K562 (cell line): ENCODE results near the gene NDUFAF8. TPM values are rescaled to one million over a fixed set of nuclear protein-coding genes. Genes with fewer than 3 reads are reported as not detected.

Source experiments
- ARID1B ChIP-seq: fragments of 450-650 bp; IDR thresholded peaks from 2 replicates; pipeline ENCODE4 v1.6.1; 2016; ENCODE audit warnings: antibody characterized with exemption, mild to moderate bottlenecking, inconsistent platforms
- ATF3 ChIP-seq, 2 experiments: fragments of 450-650 bp in 1 of 2; sonication (generic) in 1 of 2; formaldehyde crosslinking in 1 of 2; IDR thresholded peaks in 1 of 2; conservative IDR thresholded peaks in 1 of 2; 2 replicates each; pipeline versions ENCODE4 v1.6.1 to v1.8.1; 2016 to 2023; ENCODE audit warnings: mild to moderate bottlenecking in 2 of 2, moderate library complexity in 2 of 2, inconsistent platforms in 1 of 2, missing genetic modification reagents in 1 of 2
- CC2D1A ChIP-seq: fragments of 450-650 bp; IDR thresholded peaks from 2 replicates; pipeline ENCODE4 v1.6.1; 2017; ENCODE audit warnings: mild to moderate bottlenecking
- CCAR2 ChIP-seq: fragments of 200-400 bp; formaldehyde crosslinking; IDR thresholded peaks from 2 replicates; pipeline ENCODE4 v1.6.1; 2017; ENCODE audit warnings: mild to moderate bottlenecking, low read depth, low read length
- CTBP1 ChIP-seq: fragments of 450-650 bp; IDR thresholded peaks from 2 replicates; pipeline ENCODE4 v1.6.1; 2016; ENCODE audit warnings: borderline replicate concordance
- E2F1 ChIP-seq: sonication (generic); formaldehyde crosslinking; IDR thresholded peaks from 2 replicates; pipeline ENCODE4 v1.8.1; 2023; ENCODE audit warnings: mild to moderate bottlenecking, missing genetic modification reagents, moderate library complexity
- FOXK2 ChIP-seq, 2 experiments: fragments of 450-650 bp; IDR thresholded peaks in 1 of 2; conservative IDR thresholded peaks in 1 of 2; 2 replicates each; pipeline ENCODE4 v1.6.1; 2016; ENCODE audit warnings: low read depth in 2 of 2, mild to moderate bottlenecking in 1 of 2
- HDAC1 ChIP-seq, 2 experiments: fragments of 450-650 bp; IDR thresholded peaks; 2 replicates each; pipeline ENCODE4 v1.6.1; 2016 to 2017; ENCODE audit warnings: inconsistent platforms in 1 of 2, mild to moderate bottlenecking in 1 of 2, moderate library complexity in 1 of 2
- KDM1A ChIP-seq, 2 experiments: fragments of 450-650 bp; IDR thresholded peaks; 2 replicates each; pipeline ENCODE4 v1.6.1; 2016; ENCODE audit warnings: mild to moderate bottlenecking in 2 of 2
- MECOM ChIP-seq: fragments of 250-450 bp; sonication (Bioruptor Pico); IDR thresholded peaks from 2 replicates; pipeline ENCODE4 v1.8.0; 2022; ENCODE audit warnings: inconsistent platforms
- MEIS2 ChIP-seq: fragments of 450-650 bp; IDR thresholded peaks from 2 replicates; pipeline ENCODE4 v1.6.1; 2014; ENCODE audit warnings: mild to moderate bottlenecking; ENCODE audit not compliant: partially characterized antibody
- MYBL2 ChIP-seq, 2 experiments: fragments of 450-650 bp in 1 of 2; sonication (generic) in 1 of 2; formaldehyde crosslinking in 1 of 2; IDR thresholded peaks; 2 replicates each; pipeline versions ENCODE4 v1.6.1 to v1.8.1; 2017 to 2022; ENCODE audit warnings: borderline replicate concordance in 1 of 2, inconsistent platforms in 1 of 2, low read depth in 1 of 2, mild to moderate bottlenecking in 1 of 2, missing genetic modification reagents in 1 of 2, moderate library complexity in 1 of 2
- NKRF ChIP-seq: fragments of 450-650 bp; IDR thresholded peaks from 2 replicates; pipeline ENCODE4 v1.6.1; 2016; ENCODE audit warnings: borderline replicate concordance
- PHTF2 ChIP-seq: fragments of 250-450 bp; sonication (Bioruptor Pico); IDR thresholded peaks from 2 replicates; pipeline ENCODE4 v1.5.0; 2021; ENCODE audit warnings: mild to moderate bottlenecking
- POLR2A ChIP-seq: fragments of 450-650 bp; conservative IDR thresholded peaks from 2 replicates; pipeline ENCODE4 v1.6.1; 2016
- POLR2B ChIP-seq: fragments of 450-650 bp; IDR thresholded peaks from 2 replicates; pipeline ENCODE4 v1.6.1; 2018; ENCODE audit warnings: low read depth; ENCODE audit not compliant: partially characterized antibody
- PURB ChIP-seq: sonication (generic); formaldehyde crosslinking; IDR thresholded peaks from 2 replicates; pipeline ENCODE4 v1.9.0; 2021; ENCODE audit warnings: low read depth, mild to moderate bottlenecking, missing genetic modification reagents
- SMARCA5 ChIP-seq: fragments of 450-650 bp; IDR thresholded peaks from 2 replicates; pipeline ENCODE4 v1.6.1; 2016
- STAG1 ChIP-seq: sonication (generic); formaldehyde crosslinking; IDR thresholded peaks from 2 replicates; pipeline ENCODE4 v1.5.0; 2020; ENCODE audit warnings: missing genetic modification reagents, borderline replicate concordance
- SUPT5H ChIP-seq: fragments of 450-650 bp; IDR thresholded peaks from 2 replicates; pipeline ENCODE4 v1.6.1; 2016
- THRAP3 ChIP-seq: fragments of 450-650 bp; IDR thresholded peaks from 2 replicates; pipeline ENCODE4 v1.6.1; 2016; ENCODE audit warnings: mild to moderate bottlenecking, inconsistent platforms, borderline replicate concordance
- TRIM24 ChIP-seq, 2 experiments: fragments of 450-650 bp; IDR thresholded peaks; 2 replicates each; pipeline ENCODE4 v1.6.1; 2016
- U2AF1 ChIP-seq: fragments of 200-400 bp; formaldehyde crosslinking; optimal IDR thresholded peaks from 2 replicates; pipeline ENCODE3; 2017; ENCODE audit warnings: mild to moderate bottlenecking, low read depth, low read length, moderate library complexity
- ZNF584 ChIP-seq: fragments of 200-800 bp; sonication (Bioruptor generic); IDR thresholded peaks from 2 replicates; pipeline ENCODE4 v1.6.1; 2016; ENCODE audit warnings: low read depth, mild to moderate bottlenecking, missing genetic modification characterization, missing compliant biosample characterization
- ZNF696 ChIP-seq: fragments of 250-450 bp; sonication (Bioruptor Pico); conservative IDR thresholded peaks from 2 replicates; pipeline ENCODE4 v1.4.0; 2020; ENCODE audit warnings: mild to moderate bottlenecking, moderate library complexity
- ZNF717 ChIP-seq: fragments of 250-450 bp; sonication (Bioruptor Pico); IDR thresholded peaks from 2 replicates; pipeline ENCODE4 v1.5.0; 2021
- polyA plus RNA-seq, 8 experiments: library from polyadenylated mRNA; depleted of rRNA in 4 of 8; stranded (reverse) in 5 of 8; unstranded in 3 of 8; fragments of >200 nt; fragmentation: Nextera tagmentation in 2 of 8; fragmentation: Illumina TruSeq in 1 of 8; extraction: Ambion mirVana in 2 of 8; extraction: Trizol in 1 of 8; gene quantifications; 2 replicates each; pipeline versions ENCODE4 v1.2.1 to v1.2.3, GENCODE V29; 2011 to 2014; ENCODE audit warnings: inconsistent platforms in 1 of 8, missing spikeins in 1 of 8
- total RNA-seq, 7 experiments: library from RNA; depleted of rRNA in 6 of 7; stranded (reverse); fragments of >200 nt in 6 of 7; fragmentation: Illumina TruSeq in 2 of 7; extraction: Trizol in 2 of 7; gene quantifications; 2 replicates each; pipeline versions ENCODE4 v1.2.1 to v1.2.3, GENCODE V29; 2011 to 2021; ENCODE audit warnings: low replicate concordance in 1 of 7

The NDUFAF8 gene
- total and polyA plus RNA-seq, 9 of the 15 experiments (the other 6 are each of a cell fraction or from before 2014, with no cell fraction given): 13.5 to 144 (median 90.0) TPM

- TF ChIP-seq THRAP3: 0 out of 2 replicates have a peak, but pooled peaks have one; percentile 80
- TF ChIP-seq SMARCA5: peak; percentile 82
- peak; percentile 55 for TF ChIP-seq MEIS2
- TF ChIP-seq ARID1B: peak; percentile 54
- peak; percentile 80 for TF ChIP-seq NKRF
- no peak for TF ChIP-seq PHTF2 (CRISPR knock-in tag)
- peak; percentile 98 for TF ChIP-seq KDM1A (IDR thresholded peaks at IDR 0.05)
- peak; percentile 42 to 97; a peak in 2 of 4 replicates for TF ChIP-seq HDAC1 (IDR thresholded peaks at IDR 0.05)
- TF ChIP-seq PURB: no peak
- no peak for TF ChIP-seq MECOM (CRISPR knock-in tag)
- peak; percentile 65 for TF ChIP-seq SUPT5H
- TF ChIP-seq POLR2A: 0 out of 2 replicates have a peak, but pooled peaks have one; percentile 26
- peak; percentile 97 for TF ChIP-seq CTBP1
- no peak for TF ChIP-seq U2AF1
- no peak for TF ChIP-seq ZNF584
- peak; percentile 33 to 44; a peak in 1 of 4 replicates for TF ChIP-seq TRIM24 (IDR thresholded peaks at IDR 0.05)
- TF ChIP-seq POLR2B: peak; percentile 72
- no peak for TF ChIP-seq E2F1
- 0 out of 4 replicates have a peak, but pooled peaks of 1 of the 2 experiments have one; percentile 46 for TF ChIP-seq FOXK2 (conservative IDR thresholded peaks at IDR 0.05 in 1 of 2, IDR thresholded peaks at IDR 0.05 in 1 of 2; ENCODE audit: low read depth in 2 of 2)
- no peak for TF ChIP-seq ZNF696 (CRISPR knock-in tag)
- peak; percentile 16; the same call in 1 of the 2 replicates for TF ChIP-seq ATF3 (IDR thresholded peaks at IDR 0.05)
- TF ChIP-seq ATF3 (CRISPR knock-in tag; conservative IDR thresholded peaks at IDR 0.05): no peak
- TF ChIP-seq STAG1: peak; percentile 98
- TF ChIP-seq CC2D1A: peak; percentile 95
- TF ChIP-seq MYBL2 (IDR thresholded peaks at IDR 0.05; ENCODE audit: low read depth): peak; percentile 58; the same call in 1 of the 2 replicates
- no peak for TF ChIP-seq MYBL2 (CRISPR knock-in tag; IDR thresholded peaks at IDR 0.05; ENCODE audit: borderline replicate concordance)
- TF ChIP-seq ZNF717 (CRISPR knock-in tag): no peak
- no peak for TF ChIP-seq CCAR2
Measured at GRCh38 chr17:81253358-81254131, 14.4 kb downstream of the NDUFAF8 start (continued).
